ENCODE measurements around the gene CCDC137.

Gene CCDC137

DNA sequence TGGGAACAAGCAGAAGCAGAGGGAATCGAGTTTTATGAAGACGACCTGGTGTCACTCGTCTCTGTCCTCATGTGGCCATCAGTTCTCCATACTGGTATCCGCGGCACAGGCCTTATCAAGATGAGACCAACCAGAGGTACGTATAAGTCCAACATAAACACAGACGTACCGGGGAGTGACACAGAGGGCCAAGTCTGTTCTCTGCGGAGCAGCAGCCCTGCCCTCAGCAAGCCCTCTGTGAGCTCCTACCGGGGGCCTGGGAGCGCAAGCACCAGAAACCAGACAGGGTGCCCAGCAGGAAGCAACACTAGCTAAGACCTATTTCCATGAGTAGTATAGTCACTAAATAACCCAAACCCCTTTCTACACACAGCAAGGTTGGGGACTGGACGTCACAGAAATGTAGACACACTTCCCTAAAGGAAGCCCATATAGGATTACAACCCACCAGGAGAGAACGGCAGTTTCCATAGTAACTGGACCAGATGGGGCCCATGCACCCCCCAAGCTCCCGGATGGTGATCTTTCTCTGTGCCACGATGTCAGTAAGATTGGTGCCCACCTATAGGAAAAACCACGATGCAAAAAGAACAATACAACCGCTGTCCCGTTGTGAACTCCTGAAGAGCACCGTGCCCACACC, 16.1 kb downstream of the CCDC137 start:
- peak overlapping the region; percentile 87 for H3K4me3 ChIP-seq (ENCODE audit: low read depth, low read length)

- H3K4me3 ChIP-seq (ENCODE audit: low read depth, low read length), result peak overlapping the region; percentile 87
Measured at GRCh38 chr17:81683208-81683583, 16.7 kb downstream of the CCDC137 start.

DNA sequence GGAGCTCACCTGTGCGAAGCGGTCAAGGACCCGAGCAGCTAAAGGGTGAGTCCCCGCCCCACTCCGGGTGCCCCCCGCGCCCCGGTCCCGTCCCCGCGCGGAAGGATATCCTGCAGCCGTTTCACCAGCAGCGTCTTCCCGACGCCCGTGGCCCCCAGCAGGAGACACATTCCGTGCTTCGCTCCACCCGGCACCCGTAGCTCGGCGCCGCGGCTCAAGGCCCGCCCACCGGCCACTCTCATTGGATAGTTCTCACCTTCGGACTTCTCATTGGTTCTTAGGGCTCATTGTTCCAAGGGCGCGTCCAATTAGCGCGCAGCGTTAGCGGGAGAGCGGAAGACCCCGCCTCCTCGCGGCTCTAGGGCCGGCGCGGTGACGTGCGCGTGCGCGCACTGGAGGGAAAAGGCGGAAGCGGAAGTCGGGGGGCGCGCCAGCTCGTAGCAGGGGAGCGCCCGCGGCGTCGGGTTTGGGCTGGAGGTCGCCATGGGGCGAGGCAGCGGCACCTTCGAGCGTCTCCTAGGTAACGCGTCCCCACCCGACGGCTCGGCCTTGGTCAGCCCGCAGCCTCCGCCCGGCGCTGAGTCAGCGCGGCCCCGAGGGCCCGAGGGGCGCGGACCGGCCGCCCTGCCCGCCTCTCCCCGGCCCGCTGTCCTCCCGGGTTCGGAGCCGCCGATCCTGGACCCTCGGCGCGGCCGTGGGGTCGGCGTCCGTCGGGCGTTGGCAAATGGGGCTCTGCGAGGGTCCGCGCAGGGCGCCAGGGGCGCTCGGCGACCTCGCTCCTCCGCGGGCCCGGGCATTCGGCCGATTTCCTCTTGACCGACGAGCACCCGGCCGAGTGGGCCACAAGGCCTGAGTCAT, 17.3 kb downstream of the CCDC137 start, which contains the start of the genes ARL16 and HGS:
ARL16 (minus strand) TSS at position 214 of the 858 bp plus-strand sequence; CDS start at position 170, 44 bp downstream.
HGS (plus strand) TSS at position 428 of the 858 bp plus-strand sequence; CDS start at position 484, 56 bp downstream.
- peak within 1 kb of the TSS; percentile 87 for H3K4me3 ChIP-seq (ENCODE audit: low read depth, low read length)

DNA sequence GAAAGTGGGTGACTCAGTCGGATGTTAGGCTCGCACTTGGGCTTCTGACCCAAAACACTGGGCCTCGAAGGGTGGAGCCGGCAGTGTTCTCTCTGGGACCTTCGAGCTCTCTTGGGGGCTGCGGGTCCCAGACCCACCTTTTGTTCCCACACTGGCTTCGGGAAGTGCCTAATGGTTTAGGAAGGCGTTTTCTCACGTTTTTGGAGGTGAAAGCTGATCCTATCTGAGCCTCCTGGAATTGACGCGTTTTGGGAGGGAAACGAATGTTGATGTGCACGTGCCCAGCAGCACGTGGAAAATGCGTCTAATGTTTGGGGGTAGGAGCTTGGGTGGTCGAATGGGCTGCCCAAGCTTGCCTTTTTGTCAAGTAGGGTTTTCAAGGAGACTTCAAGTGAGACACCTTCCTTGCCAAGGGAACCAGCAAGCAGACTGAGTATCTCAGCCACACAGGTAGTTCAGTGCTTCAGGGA, 17.9 kb downstream of the CCDC137 start:
- H3K4me3 ChIP-seq (ENCODE audit: low read depth, low read length), result peak overlapping the region; percentile 72

DNA sequence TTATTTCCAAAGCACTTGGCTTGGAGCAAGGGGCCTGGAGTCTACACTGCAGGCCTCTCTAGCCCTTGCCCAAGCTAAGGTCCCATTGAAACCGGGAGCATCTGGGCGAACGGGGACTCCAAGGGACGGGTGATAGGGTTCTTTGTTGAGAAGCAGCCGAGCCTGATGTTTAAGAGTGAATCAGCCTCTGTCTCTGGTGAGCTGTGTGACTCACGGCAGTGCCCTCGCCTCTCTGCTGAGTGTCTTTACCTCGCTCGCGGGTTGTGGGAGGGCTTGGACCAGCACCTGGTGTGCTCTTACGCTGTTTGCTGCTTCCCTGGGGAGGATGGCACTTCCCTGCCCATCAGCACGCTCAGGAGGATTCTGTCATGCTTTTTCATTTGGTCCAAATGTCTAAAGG, 18.6 kb downstream of the CCDC137 start:
- H3K4me3 ChIP-seq (ENCODE audit: low read depth, low read length), result no peak overlapping the region

DNA sequence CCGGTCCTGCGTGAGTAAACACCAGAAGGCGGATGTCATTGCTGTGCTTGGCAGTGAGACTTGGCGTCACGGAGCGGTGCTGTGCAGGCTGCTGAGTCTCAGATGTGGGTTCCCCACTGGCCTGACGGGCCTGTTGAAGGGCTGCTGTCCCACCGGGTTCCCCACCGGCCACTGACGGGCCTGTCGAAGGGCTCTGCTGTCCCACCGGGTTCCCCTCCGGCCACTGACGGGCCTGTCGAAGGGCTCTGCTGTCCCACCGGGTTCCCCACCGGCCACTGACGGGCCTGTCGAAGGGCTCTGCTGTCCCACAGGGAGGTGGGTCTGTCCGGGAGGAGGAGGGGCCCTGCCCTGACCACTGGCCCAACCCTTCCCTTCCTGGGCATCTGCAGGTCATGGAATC, 20.1 kb downstream of the CCDC137 start:
- H3K4me3 ChIP-seq (ENCODE audit: low read depth, low read length), result no peak overlapping the region

GRCh38 chr17:81687770-81688541, 21.4 kb downstream of the CCDC137 start:
- no peak overlapping the region for H3K4me3 ChIP-seq (ENCODE audit: low read depth, low read length)

GRCh38 chr17:81688616-81689015, 22.1 kb downstream of the CCDC137 start:
- no peak overlapping the region for H3K4me3 ChIP-seq (ENCODE audit: low read depth, low read length)

- no peak overlapping the region for H3K4me3 ChIP-seq (ENCODE audit: low read depth, low read length)
Measured at GRCh38 chr17:81690066-81690465, 23.5 kb downstream of the CCDC137 start.

- H3K4me3 ChIP-seq (ENCODE audit: low read depth, low read length), result no peak overlapping the region
Measured at GRCh38 chr17:81690549-81690948, 24.0 kb downstream of the CCDC137 start.

DNA sequence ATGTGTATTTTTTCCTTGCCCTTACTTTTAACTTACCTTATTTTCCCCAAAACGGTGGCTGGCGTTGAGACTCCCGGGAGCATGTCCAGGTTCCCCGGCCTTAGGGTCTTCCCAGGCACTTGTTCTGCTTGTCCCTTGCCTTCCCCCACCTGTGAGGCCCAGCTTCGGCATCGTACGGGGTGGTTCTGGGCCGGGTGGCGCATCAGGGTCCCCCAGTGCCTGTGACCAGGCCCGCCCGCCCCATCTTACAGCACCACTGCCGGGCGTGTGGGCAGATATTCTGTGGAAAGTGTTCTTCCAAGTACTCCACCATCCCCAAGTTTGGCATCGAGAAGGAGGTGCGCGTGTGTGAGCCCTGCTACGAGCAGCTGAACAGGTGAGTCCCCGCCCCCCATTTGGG, 24.7 kb downstream of the CCDC137 start:
- no peak overlapping the region for H3K4me3 ChIP-seq (ENCODE audit: low read depth, low read length)

DNA sequence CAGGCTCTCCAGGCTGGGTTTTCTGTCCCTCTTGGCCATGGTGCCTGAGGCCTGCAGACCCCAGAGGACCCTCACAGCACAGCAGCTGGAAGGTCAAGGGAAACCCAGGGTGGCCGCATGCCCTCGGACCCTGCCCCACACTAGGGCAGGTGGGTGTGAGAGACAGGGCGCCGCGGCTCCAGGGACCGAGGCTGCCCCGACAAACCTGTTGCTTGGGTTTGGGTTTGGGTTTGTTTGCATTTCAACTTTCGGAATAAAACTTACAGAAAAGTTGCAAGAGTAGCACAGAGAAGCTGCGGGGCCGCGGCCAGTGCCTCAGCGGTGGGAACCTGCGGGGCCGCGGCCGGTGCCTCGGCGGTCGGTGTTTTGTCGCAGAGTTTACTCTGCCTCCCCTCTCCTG, 25.1 kb downstream of the CCDC137 start:
- H3K4me3 ChIP-seq (ENCODE audit: low read depth, low read length), result no peak overlapping the region

DNA sequence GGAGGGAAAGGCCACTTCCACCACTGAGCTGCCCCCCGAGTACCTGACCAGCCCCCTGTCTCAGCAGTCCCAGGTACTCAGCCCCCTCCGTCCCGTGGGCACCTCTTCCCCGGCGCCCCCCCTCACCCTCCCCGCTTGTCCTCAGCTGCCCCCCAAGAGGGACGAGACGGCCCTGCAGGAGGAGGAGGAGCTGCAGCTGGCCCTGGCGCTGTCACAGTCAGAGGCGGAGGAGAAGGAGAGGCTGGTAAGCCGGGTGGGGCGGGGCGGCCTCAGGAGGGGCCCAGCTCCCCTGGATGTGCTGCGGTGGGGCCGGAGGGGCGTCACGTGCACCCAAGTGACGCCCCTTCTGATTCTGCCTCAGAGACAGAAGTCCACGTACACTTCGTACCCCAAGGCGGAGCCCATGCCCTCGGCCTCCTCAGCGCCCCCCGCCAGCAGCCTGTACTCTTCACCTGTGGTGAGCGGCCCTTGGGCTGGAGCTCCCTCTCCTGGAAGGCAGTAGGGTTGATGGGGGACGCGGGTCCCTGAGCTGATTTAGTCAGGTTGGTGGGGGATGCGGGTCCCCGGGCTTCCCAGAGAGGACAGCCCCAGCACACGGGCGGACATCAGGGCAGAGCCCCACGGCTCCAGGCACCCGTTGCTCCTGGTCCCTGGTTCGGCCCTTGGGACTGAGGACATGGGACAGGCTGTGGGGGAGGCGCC, 27.1 kb downstream of the CCDC137 start:
- no peak overlapping the region for H3K4me3 ChIP-seq (ENCODE audit: low read depth, low read length)

- no peak overlapping the region for H3K4me3 ChIP-seq (ENCODE audit: low read depth, low read length)
Measured at GRCh38 chr17:81694810-81695209, 28.3 kb downstream of the CCDC137 start.

GRCh38 chr17:81695211-81695610, 28.7 kb downstream of the CCDC137 start:
- H3K4me3 ChIP-seq (ENCODE audit: low read depth, low read length), result no peak overlapping the region

GRCh38 chr17:81695801-81696200, 29.3 kb downstream of the CCDC137 start:
- no peak overlapping the region for H3K4me3 ChIP-seq (ENCODE audit: low read depth, low read length)

DNA sequence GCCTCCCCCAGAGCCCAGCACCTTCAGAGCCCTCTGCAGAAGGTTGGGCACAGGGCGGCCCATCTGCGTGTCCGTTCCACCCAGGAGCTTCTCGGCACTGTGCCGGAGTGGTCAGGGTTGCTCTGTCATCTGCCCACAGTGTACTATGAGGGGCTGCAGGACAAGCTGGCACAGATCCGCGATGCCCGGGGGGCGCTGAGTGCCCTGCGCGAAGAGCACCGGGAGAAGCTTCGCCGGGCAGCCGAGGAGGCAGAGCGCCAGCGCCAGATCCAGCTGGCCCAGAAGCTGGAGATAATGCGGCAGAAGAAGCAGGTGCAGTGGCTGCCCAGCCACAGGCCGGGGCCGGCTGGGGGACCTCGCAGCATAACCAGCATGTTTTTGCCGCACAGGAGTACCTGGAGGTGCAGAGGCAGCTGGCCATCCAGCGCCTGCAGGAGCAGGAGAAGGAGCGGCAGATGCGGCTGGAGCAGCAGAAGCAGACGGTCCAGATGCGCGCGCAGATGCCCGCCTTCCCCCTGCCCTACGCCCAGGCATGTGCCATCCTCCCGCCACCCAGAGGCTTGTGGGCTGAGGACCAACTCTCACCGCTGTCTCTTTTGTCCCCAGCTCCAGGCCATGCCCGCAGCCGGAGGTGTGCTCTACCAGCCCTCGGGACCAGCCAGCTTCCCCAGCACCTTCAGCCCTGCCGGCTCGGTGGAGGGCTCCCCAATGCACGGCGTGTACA, 29.8 kb downstream of the CCDC137 start:
- H3K4me3 ChIP-seq (ENCODE audit: low read depth, low read length), result no peak overlapping the region

GRCh38 chr17:81697261-81698044, 30.9 kb downstream of the CCDC137 start:
- no peak overlapping the region for H3K4me3 ChIP-seq (ENCODE audit: low read depth, low read length)
